GM18858 (cell line): ENCODE measurements around the gene ACYP2.
"Not testable (repeated sequence)": the region's sequence is repeated elsewhere in the genome, so short reads cannot be mapped to it uniquely, and the experiment has no call there.

Source experiments
- ATAC-seq: cut with Tn5 transposase; IDR thresholded peaks from one replicate; pipeline ENCODE4 v1.9.1; 2021; ENCODE audit not compliant: unreplicated experiment

The ACYP2 gene

GRCh38 chr2:54115284-54116137 is at the start of gene ACYP2:
TSS of gene ACYP2 (plus strand) at chr2:54115615.
- peak; percentile 74 for ATAC-seq

GRCh38 chr2:54065891-54066290 is 49.5 kb upstream of the ACYP2 start:
- ATAC-seq: no peak

- ATAC-seq: no peak
Measured at GRCh38 chr2:54067851-54068375, 47.5 kb upstream of the ACYP2 start.

GRCh38 chr2:54072483-54072882 is 42.9 kb upstream of the ACYP2 start:
- not testable (repeated sequence) for ATAC-seq

- ATAC-seq: peak; percentile 66
Measured at GRCh38 chr2:54073796-54074195, 41.6 kb upstream of the ACYP2 start.

GRCh38 chr2:54074606-54075341 is 40.6 kb upstream of the ACYP2 start:
- ATAC-seq: no peak

GRCh38 chr2:54076586-54076985 is 38.8 kb upstream of the ACYP2 start:
- ATAC-seq: no peak

GRCh38 chr2:54077088-54077900 is 38.1 kb upstream of the ACYP2 start:
- ATAC-seq: no peak

- ATAC-seq: no peak
Measured at GRCh38 chr2:54079331-54079730, 36.1 kb upstream of the ACYP2 start.

GRCh38 chr2:54081574-54081973 is 33.8 kb upstream of the ACYP2 start:
- ATAC-seq: peak; percentile 94

- ATAC-seq: no peak
Measured at GRCh38 chr2:54083021-54083420, 32.4 kb upstream of the ACYP2 start.

- ATAC-seq: no peak
Measured at GRCh38 chr2:54083445-54083844, 32.0 kb upstream of the ACYP2 start.

- no peak for ATAC-seq
Measured at GRCh38 chr2:54084600-54084999, 30.8 kb upstream of the ACYP2 start.

- no peak for ATAC-seq
Measured at GRCh38 chr2:54085069-54085468, 30.3 kb upstream of the ACYP2 start.

- ATAC-seq: no peak
Measured at GRCh38 chr2:54086157-54086556, 29.3 kb upstream of the ACYP2 start.

GRCh38 chr2:54088191-54088634 is 27.2 kb upstream of the ACYP2 start:
- ATAC-seq: no peak

GRCh38 chr2:54088719-54089118 is 26.7 kb upstream of the ACYP2 start:
- ATAC-seq: no peak

GRCh38 chr2:54090521-54091117 is 24.8 kb upstream of the ACYP2 start:
- ATAC-seq: no peak

GRCh38 chr2:54092940-54093339 is 22.5 kb upstream of the ACYP2 start:
- peak; percentile 45 for ATAC-seq

GRCh38 chr2:54095406-54095805 is 20.0 kb upstream of the ACYP2 start:
- not testable (repeated sequence) for ATAC-seq

- not testable (repeated sequence) for ATAC-seq
Measured at GRCh38 chr2:54096141-54096540, 19.3 kb upstream of the ACYP2 start.
